ENCODE measurements around the gene PRICKLE2. TPM values are rescaled to one million over a fixed set of nuclear protein-coding genes. Genes with fewer than 3 reads are reported as not detected.
A peak's percentile ranks its signal among the peaks of the same experiment; 100 is the strongest.

The PRICKLE2 gene
- total RNA-seq, 1 experiment from 2014 or later, result 4.2 TPM

GRCh38 chr3:64254443-64254842 is 29.2 kb upstream of the PRICKLE2 start:
- Histone ChIP-seq H3K9me3 (no peaks in the 10 kb centered on the region), H3K36me3 (ENCODE audit: control insufficient read depth, insufficient read depth, low read length) (no peaks in the 10 kb centered on the region), H3K4me3 (ENCODE audit: low read depth, low read length) (no peak overlapping the region), H3K4me1 (peaks cover 73% of the 10 kb centered on the region), H3K27me3 (replicated peaks; ENCODE audit: control insufficient read depth, insufficient read depth, low read length) (no peaks in the 10 kb centered on the region)
- TF ChIP-seq CTCF (IDR thresholded peaks at IDR 0.05; ENCODE audit: insufficient read depth in 1 of 2, low read depth in 1 of 2, low read length in 1 of 2, severe bottlenecking in 1 of 2, unreplicated experiment in 1 of 2), result no peak
- Mint-ChIP-seq H3K36me3 (ENCODE audit: insufficient read depth, unreplicated experiment) (no peaks in the 10 kb centered on the region), H3K4me3 (ENCODE audit: unreplicated experiment) (no peak overlapping the region), H3K27ac (ENCODE audit: unreplicated experiment) (peak overlapping the region; percentile 42), H3K9me3 (ENCODE audit: unreplicated experiment) (no peaks in the 10 kb centered on the region), H3K4me1 (ENCODE audit: low read depth, unreplicated experiment) (peaks cover 29% of the 10 kb centered on the region), H3K27me3 (ENCODE audit: insufficient read depth, unreplicated experiment) (no peaks in the 10 kb centered on the region)
- CTCF ChIA-PET, result no interaction called here
- POLR2A ChIA-PET, result no interaction called here
- DNase-seq, result no peak
- no TSS peak for BruUV-seq (replicated peaks)
- intact Hi-C loops (cut with micrococcal nuclease; ENCODE audit: unreplicated experiment), result loop anchor here (10.0 kb wide), 1 partner anchor 220 kb away; no protein-coding TSS in a partner anchor

- Histone ChIP-seq H3K4me1 (peaks cover 81% of the 10 kb centered on the region), H3K9me3 (no peaks in the 10 kb centered on the region), H3K36me3 (ENCODE audit: control insufficient read depth, insufficient read depth, low read length) (no peaks in the 10 kb centered on the region), H3K4me3 (ENCODE audit: low read depth, low read length) (no peak overlapping the region), H3K27me3 (replicated peaks; ENCODE audit: control insufficient read depth, insufficient read depth, low read length) (no peaks in the 10 kb centered on the region)
- peaks cover 7% of the 10 kb centered on the region for H3K9me3 Mint-ChIP-seq (ENCODE audit: unreplicated experiment)
- no peak for TF ChIP-seq CTCF (IDR thresholded peaks at IDR 0.05; ENCODE audit: insufficient read depth in 1 of 2, low read depth in 1 of 2, low read length in 1 of 2, severe bottlenecking in 1 of 2, unreplicated experiment in 1 of 2)
- DNase-seq, result no peak
- no peak overlapping the region for H3K4me3 Mint-ChIP-seq (ENCODE audit: unreplicated experiment)
- no peaks in the 10 kb centered on the region for H3K27me3 Mint-ChIP-seq (ENCODE audit: insufficient read depth, unreplicated experiment)
- no TSS peak for BruUV-seq (replicated peaks)
- intact Hi-C loops (cut with micrococcal nuclease; ENCODE audit: unreplicated experiment), result loop anchor here (10.0 kb wide), 1 partner anchor 219 kb away; no protein-coding TSS in a partner anchor
- peaks cover 6% of the 10 kb centered on the region for H3K36me3 Mint-ChIP-seq (ENCODE audit: insufficient read depth, unreplicated experiment)
- CTCF ChIA-PET, result interaction anchor here (1.0 kb wide), 1 partner anchor 209 kb away, joined by 3 read pairs; no protein-coding TSS in a partner anchor
- POLR2A ChIA-PET, result no interaction called here
- peaks cover 36% of the 10 kb centered on the region for H3K4me1 Mint-ChIP-seq (ENCODE audit: low read depth, unreplicated experiment)
- H3K27ac Mint-ChIP-seq (ENCODE audit: unreplicated experiment), result no peak overlapping the region
Observed at GRCh38 chr3:64253689-64254088, 28.4 kb upstream of the PRICKLE2 start.

GRCh38 chr3:64251019-64251418 is 25.8 kb upstream of the PRICKLE2 start:
- ChIA-PET POLR2A (no interaction called here), CTCF (interaction anchor here (0.9 kb wide), 1 partner anchor 94 kb away, joined by 3 read pairs; no protein-coding TSS in a partner anchor)
- Histone ChIP-seq H3K4me1 (peaks cover 96% of the 10 kb centered on the region), H3K4me3 (ENCODE audit: low read depth, low read length) (no peak overlapping the region), H3K9me3 (no peaks in the 10 kb centered on the region), H3K27me3 (replicated peaks; ENCODE audit: control insufficient read depth, insufficient read depth, low read length) (no peaks in the 10 kb centered on the region), H3K36me3 (ENCODE audit: control insufficient read depth, insufficient read depth, low read length) (no peaks in the 10 kb centered on the region)
- peak overlapping the region; percentile 81 for H3K27ac Mint-ChIP-seq (ENCODE audit: unreplicated experiment)
- peaks cover 14% of the 10 kb centered on the region for H3K36me3 Mint-ChIP-seq (ENCODE audit: insufficient read depth, unreplicated experiment)
- H3K27me3 Mint-ChIP-seq (ENCODE audit: insufficient read depth, unreplicated experiment), result no peaks in the 10 kb centered on the region
- BruUV-seq (replicated peaks), result no TSS peak
- H3K4me1 Mint-ChIP-seq (ENCODE audit: low read depth, unreplicated experiment), result peaks cover 51% of the 10 kb centered on the region
- intact Hi-C loops (cut with micrococcal nuclease; ENCODE audit: unreplicated experiment), result loop anchor here (10.0 kb wide), 1 partner anchor 216 kb away; no protein-coding TSS in a partner anchor
- peak overlapping the region; percentile 14 for H3K4me3 Mint-ChIP-seq (ENCODE audit: unreplicated experiment)
- TF ChIP-seq CTCF (IDR thresholded peaks at IDR 0.05; ENCODE audit: insufficient read depth in 1 of 2, low read depth in 1 of 2, low read length in 1 of 2, severe bottlenecking in 1 of 2, unreplicated experiment in 1 of 2), result no peak
- H3K9me3 Mint-ChIP-seq (ENCODE audit: unreplicated experiment), result peaks cover 9% of the 10 kb centered on the region
- peak; percentile 49 to 67 for DNase-seq
